ENCODE results near the gene PXK.

DNA sequence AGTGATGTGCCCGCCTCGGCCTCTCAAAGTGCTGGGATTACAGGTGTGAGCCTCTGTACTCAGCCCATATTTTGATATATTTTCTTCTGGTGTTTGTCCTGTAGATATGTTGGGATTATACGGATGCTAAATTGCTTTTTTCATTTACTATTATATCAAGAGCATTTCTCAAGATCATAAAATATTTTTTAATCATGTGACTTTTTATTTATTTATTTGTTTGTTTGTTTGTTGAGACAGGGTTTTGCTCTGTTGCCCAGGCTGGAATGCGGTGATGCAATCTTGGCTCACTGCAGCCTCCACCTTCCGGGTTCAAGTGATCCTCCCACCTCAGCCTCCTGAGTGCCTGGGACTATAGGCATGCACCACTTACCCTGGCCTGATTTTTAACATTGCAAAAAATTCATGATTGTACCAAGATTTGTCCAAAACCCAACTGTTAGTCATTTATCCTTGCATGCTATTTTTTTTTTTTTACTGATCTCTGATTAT, 2.7 kb upstream of the PXK start:
- TF ChIP-seq, protein P1, sequence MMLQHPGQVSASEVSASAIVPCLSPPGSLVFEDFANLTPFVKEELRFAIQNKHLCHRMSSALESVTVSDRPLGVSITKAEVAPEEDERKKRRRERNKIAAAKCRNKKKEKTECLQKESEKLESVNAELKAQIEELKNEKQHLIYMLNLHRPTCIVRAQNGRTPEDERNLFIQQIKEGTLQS (IDR thresholded peaks at IDR 0.05) = no peak
- TF ChIP-seq CTCF (IDR thresholded peaks at IDR 0.05; ENCODE audit: low read depth, low read length, missing input control) = no peak
- no peak for TF ChIP-seq REST (IDR thresholded peaks at IDR 0.05)
- TF ChIP-seq RAD21 (IDR thresholded peaks at IDR 0.05) = no peak
- TF ChIP-seq, protein P2, sequence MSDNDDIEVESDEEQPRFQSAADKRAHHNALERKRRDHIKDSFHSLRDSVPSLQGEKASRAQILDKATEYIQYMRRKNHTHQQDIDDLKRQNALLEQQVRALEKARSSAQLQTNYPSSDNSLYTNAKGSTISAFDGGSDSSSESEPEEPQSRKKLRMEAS (IDR thresholded peaks at IDR 0.05) = no peak
- TF ChIP-seq SP1 (IDR thresholded peaks at IDR 0.05) = no peak
- no peak for TF ChIP-seq YY1 (IDR thresholded peaks at IDR 0.05)
- no peak for TF ChIP-seq RXRA (IDR thresholded peaks at IDR 0.05)
- no peak for TF ChIP-seq TAF1 (conservative IDR thresholded peaks at IDR 0.05)
- no peak for TF ChIP-seq HNF4A (conservative IDR thresholded peaks at IDR 0.05)
